Measurements from ENCODE around the gene FTO.

Gene FTO

GRCh38 chr16:54007504-54007903 lies 303.5 kb downstream of the FTO start:
- no peak for DNase-seq (ENCODE audit: low spot score)

GRCh38 chr16:54009464-54010176 lies 305.7 kb downstream of the FTO start:
- DNase-seq (ENCODE audit: low spot score): no peak

DNA sequence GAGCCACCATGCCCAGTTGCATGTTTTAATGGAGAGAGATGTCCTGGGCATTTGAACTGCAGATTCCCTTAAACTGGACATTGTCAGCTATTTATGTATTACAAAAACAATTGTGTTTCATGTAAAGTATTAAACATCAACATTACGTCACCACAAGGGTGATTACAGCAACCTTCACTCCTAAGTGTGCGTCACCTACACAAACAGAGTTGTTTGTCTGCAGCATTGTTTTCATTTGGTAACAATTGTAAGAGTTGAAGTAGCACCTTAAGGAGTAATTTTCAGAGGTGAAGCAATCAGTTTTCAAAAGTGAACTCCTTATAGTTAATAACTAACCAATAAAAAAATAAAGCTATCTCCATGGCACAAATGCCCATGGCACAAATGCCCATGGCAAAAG lies 311.2 kb downstream of the FTO start:
- no peak for DNase-seq (ENCODE audit: low spot score)

DNA sequence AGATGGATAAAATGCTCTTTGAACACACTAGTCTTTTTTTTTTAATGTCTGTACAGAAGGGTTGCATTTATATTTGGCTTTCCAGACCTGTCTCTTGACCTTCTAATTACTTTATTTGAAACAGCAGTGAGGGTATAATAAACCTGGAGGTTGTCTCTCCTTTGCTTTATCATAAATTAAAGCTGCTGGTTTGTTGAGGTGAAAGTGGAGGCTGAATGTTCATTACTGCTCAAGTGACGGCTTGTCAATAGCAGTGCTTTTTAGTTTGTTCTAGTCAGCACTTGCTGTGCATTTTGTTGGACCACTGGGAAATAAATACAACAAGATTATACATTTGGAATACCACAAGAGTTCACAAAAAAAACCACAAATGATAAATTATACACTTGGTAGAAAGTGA lies 318.4 kb downstream of the FTO start:
- no peak for DNase-seq (ENCODE audit: low spot score)

- DNase-seq (ENCODE audit: low spot score): peak; percentile 13
Observed at GRCh38 chr16:54026456-54026855, 322.5 kb downstream of the FTO start.

DNA sequence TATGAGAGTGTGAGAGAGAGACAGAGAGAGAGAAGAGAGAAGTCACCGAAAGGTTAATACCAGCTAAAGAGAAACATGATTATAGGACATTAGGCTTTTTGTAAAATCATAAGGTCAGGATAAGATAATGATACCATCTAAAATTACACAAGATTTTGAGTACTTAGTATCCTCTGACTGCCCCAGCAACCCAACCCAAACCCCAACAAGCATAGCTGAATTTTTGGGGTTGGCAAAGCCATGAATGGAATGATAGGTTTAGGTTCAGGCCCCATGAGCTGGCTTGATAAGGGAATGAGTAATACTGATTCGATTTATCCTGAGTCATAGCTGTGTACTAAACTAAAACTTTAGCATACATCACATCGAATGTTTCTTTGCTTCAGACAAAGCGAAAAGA lies 323.1 kb downstream of the FTO start:
- DNase-seq (ENCODE audit: low spot score): peak; percentile 45

DNA sequence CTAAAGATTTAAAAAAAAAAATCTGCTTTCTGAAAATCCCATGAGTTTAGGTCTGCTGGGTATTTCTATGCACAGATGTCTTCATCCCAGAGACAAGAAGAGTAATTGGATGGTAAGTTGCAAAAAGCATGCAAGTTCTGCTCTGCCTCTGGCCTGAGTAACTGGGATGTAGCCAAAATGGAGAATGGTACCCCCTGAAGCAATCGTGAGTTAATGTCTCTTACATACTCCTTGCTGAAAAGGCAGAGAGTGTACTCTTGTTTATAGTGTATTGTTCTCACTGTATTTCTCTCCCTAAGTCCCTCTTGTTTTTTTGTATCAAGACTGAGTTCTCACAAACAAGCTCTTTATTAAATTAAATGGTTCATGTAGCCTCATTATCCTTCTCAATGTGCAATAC lies 323.6 kb downstream of the FTO start:
- DNase-seq (ENCODE audit: low spot score): no peak

DNA sequence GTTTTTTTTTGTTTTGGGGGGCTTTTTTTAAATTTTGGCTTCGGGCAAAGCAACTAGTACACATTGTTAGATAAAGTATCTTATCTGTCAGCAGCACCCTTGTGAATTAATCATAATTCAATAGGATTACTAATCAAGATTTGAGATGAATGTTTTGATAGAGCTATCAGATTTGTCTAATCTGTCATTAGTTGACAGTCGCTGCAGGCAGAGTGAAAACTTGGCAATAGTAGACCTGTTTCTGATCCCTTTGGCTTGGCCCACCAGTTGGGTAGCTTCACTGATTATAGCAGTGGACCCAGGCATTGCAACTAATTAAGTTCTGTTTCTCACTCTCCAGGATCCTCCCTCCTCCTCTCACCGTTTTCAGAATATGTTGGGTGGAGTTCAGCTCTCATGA lies 324.0 kb downstream of the FTO start:
- no peak for DNase-seq (ENCODE audit: low spot score)

DNA sequence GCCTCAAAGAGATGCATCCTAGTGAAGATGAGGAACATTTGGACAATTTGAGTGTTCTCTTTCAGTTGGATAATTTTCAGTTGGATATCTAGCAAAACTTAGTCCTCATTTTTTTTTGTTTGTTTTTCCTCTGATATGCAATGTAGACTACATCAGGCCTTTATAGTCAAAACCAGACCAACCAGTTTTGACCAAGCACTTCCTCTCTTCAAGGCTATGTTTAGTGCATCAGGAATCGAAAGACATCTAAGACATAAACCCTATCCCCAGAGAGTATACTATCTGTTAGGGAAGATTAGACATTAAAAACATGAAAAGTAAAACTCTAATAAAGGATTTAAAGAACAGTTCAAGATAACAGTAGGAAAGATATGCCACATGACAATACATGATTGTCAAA lies 326.5 kb downstream of the FTO start:
- no peak for DNase-seq (ENCODE audit: low spot score)

DNA sequence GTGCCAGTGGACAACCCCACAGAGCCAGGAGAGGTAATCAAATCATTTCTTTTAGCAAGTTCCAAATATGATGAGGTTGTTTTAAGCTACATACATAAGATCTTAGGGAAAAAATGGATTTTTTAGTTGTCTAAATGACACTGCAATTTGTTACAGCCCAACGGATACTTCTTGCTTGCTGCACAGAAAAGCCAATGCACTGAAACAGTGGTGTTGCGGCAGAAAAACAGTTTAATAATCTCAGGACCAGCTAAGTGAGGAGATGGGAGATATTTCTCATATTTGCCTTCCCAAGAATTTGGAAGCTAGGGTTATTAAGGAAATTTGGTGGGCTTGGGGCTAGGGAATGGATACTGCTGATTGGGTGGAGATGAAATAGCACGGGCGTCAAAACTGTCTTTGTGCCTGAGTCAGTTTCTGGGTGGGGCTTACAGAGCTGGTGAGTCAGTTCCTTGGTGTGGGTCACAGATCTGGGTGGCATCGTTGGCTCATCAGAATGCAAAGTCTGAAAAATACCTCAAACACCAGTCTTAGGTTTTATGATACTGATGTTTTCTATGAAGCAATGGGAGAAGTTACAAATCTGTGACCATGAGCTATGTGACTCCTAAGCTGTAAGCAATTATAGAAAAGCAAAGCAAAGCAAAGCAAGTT lies 327.3 kb downstream of the FTO start:
- DNase-seq (ENCODE audit: low spot score): no peak

- DNase-seq (ENCODE audit: low spot score): no peak
Observed at GRCh38 chr16:54033747-54034146, 329.8 kb downstream of the FTO start.

GRCh38 chr16:54034684-54035083 lies 330.7 kb downstream of the FTO start:
- no peak for DNase-seq (ENCODE audit: low spot score)

DNA sequence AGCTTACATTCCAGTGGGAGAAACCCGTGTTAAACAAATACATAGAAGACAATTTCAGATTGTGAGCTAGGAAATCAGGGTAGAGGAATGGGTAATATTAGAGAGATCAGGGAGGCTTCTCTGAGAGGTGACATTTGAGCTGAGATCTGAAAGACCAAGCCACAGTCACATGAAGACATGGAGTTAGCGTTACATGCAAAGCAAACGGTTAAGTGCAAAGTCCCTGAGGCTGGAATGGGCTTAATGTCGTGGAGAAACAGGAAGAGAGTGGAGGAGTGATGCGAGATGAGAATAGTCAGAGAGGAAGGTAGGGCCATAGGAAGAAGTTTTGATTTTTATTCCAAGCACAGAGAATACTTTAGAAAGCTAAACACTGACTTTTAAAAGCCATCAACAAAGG lies 336.5 kb downstream of the FTO start:
- no peak for DNase-seq (ENCODE audit: low spot score)

GRCh38 chr16:54040975-54041374 lies 337.0 kb downstream of the FTO start:
- no peak for DNase-seq (ENCODE audit: low spot score)

- no peak for DNase-seq (ENCODE audit: low spot score)
Observed at GRCh38 chr16:54048586-54049495, 344.9 kb downstream of the FTO start.

DNA sequence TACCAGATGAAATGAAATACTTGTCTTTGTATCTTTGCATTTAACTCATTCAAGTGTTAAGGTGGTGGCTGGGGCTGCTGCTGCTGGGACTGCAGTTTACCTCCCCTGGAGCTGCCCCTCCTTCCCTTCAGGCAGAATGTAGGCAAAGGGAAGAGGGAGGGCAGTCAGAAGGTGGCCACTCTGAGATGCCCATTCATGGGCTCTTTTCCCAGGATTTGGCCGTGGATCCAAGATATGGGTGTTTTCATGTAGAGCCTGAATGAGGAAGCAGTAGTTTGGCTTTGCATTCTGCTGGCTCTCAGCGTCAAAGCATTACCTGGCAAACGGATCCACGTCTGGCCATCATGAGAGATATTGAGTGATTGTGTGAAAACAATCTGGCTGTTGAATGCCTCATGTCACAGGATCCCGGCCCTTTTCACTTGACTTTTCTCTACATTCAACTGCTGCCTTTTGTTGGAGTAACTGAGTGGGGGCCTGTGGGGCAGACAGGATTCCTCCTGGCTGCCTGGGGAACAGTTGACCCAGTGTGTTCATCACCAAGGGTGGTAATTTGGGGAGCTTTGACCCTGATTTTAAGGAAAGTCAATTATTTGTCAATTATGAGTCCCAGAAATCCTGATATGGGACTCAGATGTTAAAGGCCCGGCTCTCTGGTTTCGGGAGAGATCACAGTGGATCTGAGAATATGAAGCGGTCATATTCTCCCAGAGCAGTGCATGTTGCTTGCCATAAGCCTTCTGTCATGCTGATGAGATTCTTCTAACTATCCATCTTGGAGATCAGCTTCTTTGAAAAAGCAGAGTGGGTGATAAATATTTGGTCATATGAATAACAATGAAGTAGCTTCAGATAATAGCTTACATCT lies 345.9 kb downstream of the FTO start:
- DNase-seq (ENCODE audit: low spot score): no peak

DNA sequence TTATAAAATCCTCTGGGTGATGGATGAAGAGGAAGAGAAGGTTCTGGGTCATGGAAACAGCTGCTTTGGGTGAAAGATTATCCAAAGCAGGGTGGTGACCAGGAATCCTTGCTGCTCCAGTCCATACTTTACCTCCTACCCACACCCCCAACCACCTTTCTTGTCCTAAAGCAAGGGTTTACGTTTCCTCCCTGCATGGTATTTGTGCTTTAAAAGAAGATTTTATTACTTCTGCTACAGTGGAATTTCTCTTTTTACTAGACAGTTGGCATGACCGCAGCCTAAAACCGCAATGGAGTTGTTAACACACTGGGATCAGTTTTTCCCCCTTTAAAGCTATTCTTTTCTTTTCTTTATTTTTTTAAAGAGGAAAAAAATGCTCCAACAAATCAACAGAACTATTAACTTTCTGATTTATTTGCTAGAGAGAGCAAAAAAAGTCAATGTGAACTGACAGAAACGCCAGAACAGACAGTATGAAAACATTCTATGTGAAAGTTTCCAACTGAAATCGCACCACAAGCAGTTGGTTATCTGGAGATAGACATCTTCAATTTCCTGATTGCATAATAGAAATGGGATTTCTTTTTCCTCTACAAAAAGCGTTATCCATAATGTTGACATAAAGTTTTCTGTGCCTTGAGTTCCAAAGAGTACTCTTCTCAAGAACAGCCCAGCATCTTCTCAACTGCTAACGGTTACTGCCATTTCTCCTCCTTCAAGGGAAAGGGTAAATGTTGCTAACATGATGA lies 346.7 kb downstream of the FTO start:
- DNase-seq (ENCODE audit: low spot score): no peak

DNA sequence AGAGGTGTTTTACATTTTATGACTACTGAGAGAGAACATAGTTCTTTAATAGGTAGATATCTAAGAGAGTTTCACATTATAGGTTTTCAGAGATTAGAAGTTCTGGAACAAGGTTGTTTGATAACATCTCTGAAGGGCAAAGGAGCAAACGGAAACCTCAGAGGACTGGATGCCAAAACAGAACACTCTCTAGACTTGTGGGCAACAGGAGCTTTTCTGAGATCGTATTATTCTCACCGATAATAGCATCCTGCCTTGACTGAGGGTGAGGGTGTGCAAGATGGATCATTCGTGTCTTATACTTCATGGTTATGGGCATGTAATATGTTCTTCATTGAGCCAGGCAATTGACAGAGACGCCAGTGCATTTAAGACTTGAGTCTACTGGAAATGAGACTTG lies 347.9 kb downstream of the FTO start:
- no peak for DNase-seq (ENCODE audit: low spot score)

GRCh38 chr16:54052271-54052670 lies 348.3 kb downstream of the FTO start:
- no peak for DNase-seq (ENCODE audit: low spot score)

- no peak for DNase-seq (ENCODE audit: low spot score)
Observed at GRCh38 chr16:54053891-54054820, 350.2 kb downstream of the FTO start.

Data from AG20443 (cell line).